ENCODE measurements around the gene CCDC85C.

GRCh38 chr14:99587460-99588278 lies 16.3 kb downstream of the CCDC85C start:
- no peak for TF ChIP-seq CTCF (IDR thresholded peaks at IDR 0.05)
- TF ChIP-seq POLR2A (IDR thresholded peaks at IDR 0.05): no peak

All from ovary (tissue), 3 donors.